Calu3 (cell line): ENCODE results near the gene MMP20. TPM values are rescaled to one million over a fixed set of nuclear protein-coding genes. Genes with fewer than 3 reads are reported as not detected.

Source experiments
- BruUV-seq: library from RNA; stranded (reverse); fragments of 400-500 nt; replicated peaks from 2 replicates; lab custom pipeline; 2021; lab: Mats Ljungman, UMichigan
- CTCF ChIA-PET: fragments of 300-600 bp; sonication (Branson Sonifier 250); formaldehyde crosslinking; loops from one replicate; lab custom pipeline; 2022; ENCODE audit warnings: antibody characterized with exemption; lab: Charles Lee
- DNase-seq: peaks from one replicate; pipeline ENCODE4 v3.0.0; 2022
- H3K27ac Mint-ChIP-seq: one replicate; pipeline ENCODE4 v1.8.0; 2022; ENCODE audit warnings: mixed read lengths; ENCODE audit not compliant: unreplicated experiment
- H3K27me3 Mint-ChIP-seq: one replicate; pipeline ENCODE4 v1.8.0; 2022; ENCODE audit warnings: mixed read lengths; ENCODE audit not compliant: unreplicated experiment
- H3K36me3 Mint-ChIP-seq: one replicate; pipeline ENCODE4 v1.8.0; 2022; ENCODE audit warnings: mild to moderate bottlenecking, moderate library complexity, mixed read lengths; ENCODE audit not compliant: insufficient read depth, unreplicated experiment
- H3K4me1 Mint-ChIP-seq: one replicate; pipeline ENCODE4 v1.8.0; 2022; ENCODE audit warnings: mild to moderate bottlenecking, low read depth, mixed read lengths; ENCODE audit not compliant: unreplicated experiment
- H3K4me3 Mint-ChIP-seq: one replicate; pipeline ENCODE4 v1.8.0; 2022; ENCODE audit warnings: mild to moderate bottlenecking, low read depth, moderate library complexity, mixed read lengths; ENCODE audit not compliant: unreplicated experiment
- H3K9me3 Mint-ChIP-seq: one replicate; pipeline ENCODE4 v1.8.0; 2022; ENCODE audit warnings: low read depth, mixed read lengths; ENCODE audit not compliant: unreplicated experiment
- CTCF ChIP-seq: fragments of 200-600 bp; IDR thresholded peaks from one replicate; pipeline ENCODE4 v1.8.0; 2022; ENCODE audit warnings: antibody characterized with exemption; ENCODE audit not compliant: unreplicated experiment
- intact Hi-C: fragments of 100-400 bp; cut with micrococcal nuclease; formaldehyde crosslinking; loops from one replicate; pipeline ENCODE4 v1.10.0; 2022; ENCODE audit not compliant: unreplicated experiment
- total RNA-seq: library from RNA; stranded (reverse); gene quantifications from 2 replicates; pipeline ENCODE4 v1.2.3, GENCODE V29; 2022

Gene MMP20
- total RNA-seq, 1 experiment from 2014 or later: not detected

GRCh38 chr11:102623128-102623527 is 2.0 kb downstream of the MMP20 start:
- no peak for TF ChIP-seq CTCF
- CTCF ChIA-PET: no interaction called here
- Mint-ChIP-seq H3K9me3 (no peaks in the 10 kb centered on the region), H3K27me3 (no peaks in the 10 kb centered on the region), H3K4me1 (peaks cover 5% of the 10 kb centered on the region), H3K36me3 (no peaks in the 10 kb centered on the region), H3K27ac (no peak overlapping the region), H3K4me3 (no peak overlapping the region)
- BruUV-seq: no TSS peak
- intact Hi-C loops: no loop called here
- no peak for DNase-seq

DNA sequence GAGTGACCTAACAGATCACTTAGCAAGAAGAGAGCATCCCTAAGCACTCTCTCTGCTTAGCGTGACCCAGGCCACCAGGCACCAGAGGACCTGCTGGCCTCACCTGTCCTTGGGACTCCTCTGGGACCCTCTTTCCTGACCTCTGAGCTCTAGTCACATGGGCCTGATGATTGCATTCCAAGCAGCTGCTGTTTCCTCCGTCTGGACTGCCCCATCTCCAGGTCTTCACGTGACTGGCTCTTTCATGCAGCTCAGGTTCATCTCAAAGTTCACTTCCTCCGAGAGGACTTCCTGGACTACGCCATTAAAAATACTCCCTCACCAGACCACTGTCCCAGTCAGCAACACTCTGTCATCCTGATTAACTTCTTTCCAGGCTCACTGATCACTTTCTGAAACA is 2.9 kb downstream of the MMP20 start:
- no peak for DNase-seq
- no TSS peak for BruUV-seq
- Mint-ChIP-seq H3K9me3 (no peaks in the 10 kb centered on the region), H3K4me3 (no peak overlapping the region), H3K27ac (no peak overlapping the region), H3K36me3 (no peaks in the 10 kb centered on the region), H3K27me3 (no peaks in the 10 kb centered on the region), H3K4me1 (no peaks in the 10 kb centered on the region)
- CTCF ChIA-PET: no interaction called here
- intact Hi-C loops: no loop called here
- TF ChIP-seq CTCF: no peak

- Mint-ChIP-seq H3K9me3 (no peaks in the 10 kb centered on the region), H3K27ac (no peak overlapping the region), H3K27me3 (no peaks in the 10 kb centered on the region), H3K36me3 (no peaks in the 10 kb centered on the region), H3K4me3 (no peak overlapping the region), H3K4me1 (no peaks in the 10 kb centered on the region)
- no peak for DNase-seq
- intact Hi-C loops: no loop called here
- CTCF ChIA-PET: no interaction called here
- BruUV-seq: no TSS peak
- no peak for TF ChIP-seq CTCF
Observed at GRCh38 chr11:102620818-102621561, 4.1 kb downstream of the MMP20 start.

DNA sequence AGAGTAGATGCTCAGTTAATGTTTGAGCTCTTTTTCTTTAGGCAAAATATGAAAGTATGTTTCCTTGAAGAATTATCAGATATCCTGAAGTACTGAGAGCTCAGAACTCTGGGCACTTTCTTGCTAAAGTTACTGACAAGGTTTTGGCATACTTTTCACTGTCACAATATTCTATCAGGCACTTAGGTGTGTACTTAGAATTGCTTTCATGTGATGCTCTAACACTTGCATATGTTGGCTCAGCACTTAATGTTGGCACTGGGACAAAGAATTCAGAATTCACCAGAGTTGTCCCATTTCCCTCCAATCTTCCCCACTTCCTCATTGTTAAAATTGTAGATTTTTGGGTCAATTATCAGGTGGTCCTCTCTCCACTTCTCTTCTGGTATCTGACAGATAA is 5.0 kb downstream of the MMP20 start:
- Mint-ChIP-seq H3K36me3 (no peaks in the 10 kb centered on the region), H3K27ac (no peak overlapping the region), H3K9me3 (no peaks in the 10 kb centered on the region), H3K4me3 (no peak overlapping the region), H3K4me1 (peaks cover 7% of the 10 kb centered on the region), H3K27me3 (no peaks in the 10 kb centered on the region)
- no TSS peak for BruUV-seq
- CTCF ChIA-PET: no interaction called here
- no peak for DNase-seq
- intact Hi-C loops: no loop called here
- TF ChIP-seq CTCF: no peak
